ENCODE results near the gene SLC35B2. TPM values are rescaled to one million over a fixed set of nuclear protein-coding genes. Genes with fewer than 3 reads are reported as not detected.

Gene SLC35B2
- total RNA-seq, 1 experiment from 2014 or later, result 44.6 TPM

DNA sequence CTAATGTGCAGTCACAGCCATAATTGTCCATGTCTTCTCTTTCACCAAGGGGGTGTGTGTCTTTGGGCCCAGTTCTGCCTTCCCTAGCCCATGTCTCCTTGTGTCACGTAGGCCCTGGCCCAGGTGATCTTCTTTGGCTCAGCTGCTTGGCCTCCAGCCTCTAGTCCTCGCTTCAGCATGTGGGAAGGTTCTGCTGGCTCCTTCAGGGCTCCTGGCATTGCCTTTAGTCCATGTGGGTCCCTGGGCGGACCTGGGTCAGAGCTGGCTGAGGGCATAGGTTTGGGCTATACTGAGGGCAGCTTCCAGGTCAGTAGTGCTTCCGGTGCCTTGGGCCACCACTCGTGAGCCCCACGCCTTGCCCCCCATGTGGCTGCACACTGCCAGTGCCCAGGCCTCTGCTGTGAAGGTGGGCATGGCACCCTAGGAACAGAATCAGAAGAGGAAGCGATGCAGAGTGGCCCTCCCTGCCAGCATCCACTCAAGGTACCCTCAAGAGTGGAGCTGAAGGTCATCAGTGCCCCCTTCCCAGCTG is 43.0 kb upstream of the SLC35B2 start:
- no TSS peak for BruUV-seq (replicated peaks)
- peaks cover 32% of the 10 kb centered on the region for H3K36me3 Mint-ChIP-seq (ENCODE audit: insufficient read depth, unreplicated experiment)
- POLR2A ChIA-PET, result no interaction called here
- H3K4me3 Mint-ChIP-seq (ENCODE audit: unreplicated experiment), result no peak overlapping the region
- DNase-seq, result no peak
- TF ChIP-seq, protein P1, sequence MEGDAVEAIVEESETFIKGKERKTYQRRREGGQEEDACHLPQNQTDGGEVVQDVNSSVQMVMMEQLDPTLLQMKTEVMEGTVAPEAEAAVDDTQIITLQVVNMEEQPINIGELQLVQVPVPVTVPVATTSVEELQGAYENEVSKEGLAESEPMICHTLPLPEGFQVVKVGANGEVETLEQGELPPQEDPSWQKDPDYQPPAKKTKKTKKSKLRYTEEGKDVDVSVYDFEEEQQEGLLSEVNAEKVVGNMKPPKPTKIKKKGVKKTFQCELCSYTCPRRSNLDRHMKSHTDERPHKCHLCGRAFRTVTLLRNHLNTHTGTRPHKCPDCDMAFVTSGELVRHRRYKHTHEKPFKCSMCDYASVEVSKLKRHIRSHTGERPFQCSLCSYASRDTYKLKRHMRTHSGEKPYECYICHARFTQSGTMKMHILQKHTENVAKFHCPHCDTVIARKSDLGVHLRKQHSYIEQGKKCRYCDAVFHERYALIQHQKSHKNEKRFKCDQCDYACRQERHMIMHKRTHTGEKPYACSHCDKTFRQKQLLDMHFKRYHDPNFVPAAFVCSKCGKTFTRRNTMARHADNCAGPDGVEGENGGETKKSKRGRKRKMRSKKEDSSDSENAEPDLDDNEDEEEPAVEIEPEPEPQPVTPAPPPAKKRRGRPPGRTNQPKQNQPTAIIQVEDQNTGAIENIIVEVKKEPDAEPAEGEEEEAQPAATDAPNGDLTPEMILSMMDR (IDR thresholded peaks at IDR 0.05; ENCODE audit: insufficient read depth in 1 of 2, low read depth in 1 of 2, low read length in 1 of 2, severe bottlenecking in 1 of 2, unreplicated experiment in 1 of 2), result no peak
- no peaks in the 10 kb centered on the region for H3K9me3 ChIP-seq
- CTCF ChIA-PET, result no interaction called here
- H3K27ac Mint-ChIP-seq (ENCODE audit: unreplicated experiment), result no peak overlapping the region
- peaks cover 9% of the 10 kb centered on the region; the same call in 1 of the 2 replicates for H3K4me1 ChIP-seq
- H3K27me3 Mint-ChIP-seq (ENCODE audit: insufficient read depth, unreplicated experiment), result peaks cover 9% of the 10 kb centered on the region
- intact Hi-C loops (cut with micrococcal nuclease; ENCODE audit: unreplicated experiment), result no loop called here
- no peaks in the 10 kb centered on the region for H3K9me3 Mint-ChIP-seq (ENCODE audit: unreplicated experiment)
- H3K27me3 ChIP-seq (replicated peaks; ENCODE audit: control insufficient read depth, insufficient read depth, low read length), result peaks cover 4% of the 10 kb centered on the region; the same call in 1 of the 2 replicates
- H3K36me3 ChIP-seq (ENCODE audit: control insufficient read depth, insufficient read depth, low read length), result peaks cover 2% of the 10 kb centered on the region; the same call in 1 of the 2 replicates
- no peak overlapping the region for H3K4me3 ChIP-seq (ENCODE audit: low read depth, low read length)
- peaks cover 7% of the 10 kb centered on the region for H3K4me1 Mint-ChIP-seq (ENCODE audit: low read depth, unreplicated experiment)

GRCh38 chr6:44298864-44299263 is 41.5 kb upstream of the SLC35B2 start:
- H3K27me3 Mint-ChIP-seq (ENCODE audit: insufficient read depth, unreplicated experiment), result peaks cover 11% of the 10 kb centered on the region
- Histone ChIP-seq H3K4me3 (ENCODE audit: low read depth, low read length) (no peak overlapping the region), H3K9me3 (no peaks in the 10 kb centered on the region), H3K36me3 (ENCODE audit: control insufficient read depth, insufficient read depth, low read length) (peaks cover 2% of the 10 kb centered on the region; the same call in 1 of the 2 replicates), H3K4me1 (peaks cover 9% of the 10 kb centered on the region; the same call in 1 of the 2 replicates), H3K27me3 (replicated peaks; ENCODE audit: control insufficient read depth, insufficient read depth, low read length) (peaks cover 4% of the 10 kb centered on the region; the same call in 1 of the 2 replicates)
- POLR2A ChIA-PET, result no interaction called here
- no TSS peak for BruUV-seq (replicated peaks)
- intact Hi-C loops (cut with micrococcal nuclease; ENCODE audit: unreplicated experiment), result no loop called here
- CTCF ChIA-PET, result interaction anchor here (0.6 to 2.8 kb wide), 3 partner anchors 14 to 113 kb away, joined by 3 to 13 read pairs (median 10); partner anchors contain the start of gene AARS2
- no peak overlapping the region for H3K27ac Mint-ChIP-seq (ENCODE audit: unreplicated experiment)
- no peak for DNase-seq
- peaks cover 7% of the 10 kb centered on the region for H3K4me1 Mint-ChIP-seq (ENCODE audit: low read depth, unreplicated experiment)
- no peak overlapping the region for H3K4me3 Mint-ChIP-seq (ENCODE audit: unreplicated experiment)
- H3K36me3 Mint-ChIP-seq (ENCODE audit: insufficient read depth, unreplicated experiment), result peaks cover 31% of the 10 kb centered on the region
- TF ChIP-seq, protein P1 (IDR thresholded peaks at IDR 0.05; ENCODE audit: insufficient read depth in 1 of 2, low read depth in 1 of 2, low read length in 1 of 2, severe bottlenecking in 1 of 2, unreplicated experiment in 1 of 2), result no peak
- no peaks in the 10 kb centered on the region for H3K9me3 Mint-ChIP-seq (ENCODE audit: unreplicated experiment)

GRCh38 chr6:44298055-44298803 is 40.9 kb upstream of the SLC35B2 start:
- peaks cover 9% of the 10 kb centered on the region; the same call in 1 of the 2 replicates for H3K4me1 ChIP-seq
- intact Hi-C loops (cut with micrococcal nuclease; ENCODE audit: unreplicated experiment), result no loop called here
- peaks cover 25% of the 10 kb centered on the region for H3K36me3 Mint-ChIP-seq (ENCODE audit: insufficient read depth, unreplicated experiment)
- H3K27ac Mint-ChIP-seq (ENCODE audit: unreplicated experiment), result no peak overlapping the region
- H3K4me1 Mint-ChIP-seq (ENCODE audit: low read depth, unreplicated experiment), result peaks cover 7% of the 10 kb centered on the region
- BruUV-seq (replicated peaks), result no TSS peak
- ChIA-PET CTCF (interaction anchor here (0.6 to 2.8 kb wide), 5 partner anchors 14 to 112 kb away, joined by 3 to 13 read pairs (median 8); partner anchors contain the start of gene AARS2), POLR2A (interaction anchor here (0.5 kb wide), 1 partner anchor 130 kb away, joined by 3 read pairs; no protein-coding TSS in a partner anchor)
- TF ChIP-seq, protein P1 (IDR thresholded peaks at IDR 0.05; ENCODE audit: insufficient read depth in 1 of 2, low read depth in 1 of 2, low read length in 1 of 2, severe bottlenecking in 1 of 2, unreplicated experiment in 1 of 2), result no peak
- H3K27me3 ChIP-seq (replicated peaks; ENCODE audit: control insufficient read depth, insufficient read depth, low read length), result peaks cover 4% of the 10 kb centered on the region; the same call in 1 of the 2 replicates
- H3K4me3 ChIP-seq (ENCODE audit: low read depth, low read length), result peak overlapping the region; percentile 49; the same call in 1 of the 2 replicates
- H3K27me3 Mint-ChIP-seq (ENCODE audit: insufficient read depth, unreplicated experiment), result peaks cover 11% of the 10 kb centered on the region
- peak overlapping the region; percentile 66 for H3K4me3 Mint-ChIP-seq (ENCODE audit: unreplicated experiment)
- no peaks in the 10 kb centered on the region for H3K36me3 ChIP-seq (ENCODE audit: control insufficient read depth, insufficient read depth, low read length)
- no peaks in the 10 kb centered on the region for H3K9me3 ChIP-seq
- no peaks in the 10 kb centered on the region for H3K9me3 Mint-ChIP-seq (ENCODE audit: unreplicated experiment)
- DNase-seq, result no peak
